GM20000 (cell line): ENCODE data around the gene SCAF1.

ENCODE experiments used
- DNase-seq: peaks from one replicate; pipeline ENCODE4 v3.0.0; 2012; ENCODE audit warnings: low spot score
- CTCF ChIP-seq: IDR thresholded peaks from 2 replicates; pipeline ENCODE4 v1.5.1; 2012; ENCODE audit warnings: mild to moderate bottlenecking, control low read depth; ENCODE audit errors: extremely low read depth, missing control alignments

SCAF1 gene

DNA sequence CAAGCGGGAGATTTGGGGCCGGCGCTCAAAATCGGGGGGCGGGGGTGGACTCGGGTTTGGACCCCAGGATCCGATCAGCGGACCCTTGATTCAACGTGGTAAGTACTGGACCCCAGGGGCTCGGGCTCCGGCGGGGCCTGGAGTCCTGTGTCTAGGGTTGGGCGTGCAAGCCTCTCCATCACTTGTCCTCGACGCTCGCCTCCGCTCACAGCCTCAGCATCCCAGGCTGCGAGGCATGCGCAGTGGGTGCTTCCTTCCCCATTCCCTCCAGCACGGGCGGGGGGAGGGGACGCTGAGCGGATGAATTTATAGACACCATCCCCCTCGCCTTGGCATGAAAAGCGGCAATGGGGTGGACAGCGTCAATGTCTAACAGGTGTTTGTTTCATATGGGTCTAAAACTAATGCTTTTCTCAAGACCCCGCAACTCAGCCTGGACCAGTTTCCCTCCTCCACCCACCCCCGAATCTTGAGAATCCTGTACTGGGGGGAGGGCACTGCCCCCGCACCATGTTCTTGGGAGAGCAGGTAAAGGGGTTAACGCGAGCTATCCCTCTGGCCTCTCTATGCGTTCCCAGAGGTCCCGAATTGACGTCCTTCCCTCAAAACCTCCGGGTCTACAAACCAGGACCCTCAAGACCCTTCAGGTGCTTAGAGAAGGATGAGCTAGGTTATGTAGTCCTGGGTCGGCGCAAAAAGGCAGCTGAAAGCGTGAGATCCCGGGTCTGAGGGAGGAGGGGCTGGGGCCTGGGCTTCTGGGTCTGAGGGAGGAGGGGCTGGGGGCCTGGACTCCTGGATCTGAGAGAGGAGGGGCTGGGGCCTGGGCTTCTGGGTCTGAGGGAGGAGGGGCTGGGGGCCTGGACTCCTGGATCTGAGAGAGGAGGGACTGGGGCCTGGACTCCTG is 49.5 kb downstream of the SCAF1 start:
- no peak for DNase-seq
- TF ChIP-seq CTCF = no peak

DNA sequence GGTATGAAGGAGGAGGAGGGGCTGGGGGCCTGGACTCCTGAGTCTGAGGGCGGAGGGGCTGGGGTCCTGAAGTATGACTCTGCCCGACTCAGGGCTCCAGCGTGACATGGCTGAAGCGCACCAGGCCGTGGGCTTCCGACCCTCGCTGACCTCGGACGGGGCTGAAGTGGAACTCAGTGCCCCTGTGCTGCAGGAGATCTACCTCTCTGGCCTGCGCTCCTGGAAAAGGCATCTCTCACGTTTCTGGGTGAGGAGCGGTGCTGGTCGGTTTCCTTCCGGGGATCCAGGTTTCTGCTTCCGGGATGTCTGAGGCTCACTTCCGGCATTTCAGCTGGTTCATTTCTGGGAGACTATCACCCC is 50.1 kb downstream of the SCAF1 start:
- no peak for DNase-seq
- no peak for TF ChIP-seq CTCF

DNA sequence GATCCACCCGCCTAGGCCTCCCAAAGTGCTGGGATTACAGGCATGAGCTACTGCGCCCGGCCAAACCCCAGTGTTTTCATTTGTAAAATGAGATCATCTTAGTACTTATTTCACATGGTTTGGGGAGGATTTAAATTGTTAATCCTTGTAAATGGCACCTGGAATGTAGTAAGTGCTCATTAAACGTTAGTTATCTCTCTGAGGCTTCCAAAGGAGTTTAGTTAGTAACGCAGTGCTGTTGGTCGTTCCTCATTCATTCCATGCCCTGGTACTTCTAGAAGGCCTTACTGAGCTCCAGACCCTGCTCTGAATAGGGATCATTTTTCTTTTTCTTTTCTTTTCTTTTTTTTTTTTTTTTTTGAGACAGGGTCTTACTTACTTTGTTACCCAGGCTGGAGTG is 54.1 kb downstream of the SCAF1 start:
- DNase-seq = no peak
- no peak for TF ChIP-seq CTCF

DNA sequence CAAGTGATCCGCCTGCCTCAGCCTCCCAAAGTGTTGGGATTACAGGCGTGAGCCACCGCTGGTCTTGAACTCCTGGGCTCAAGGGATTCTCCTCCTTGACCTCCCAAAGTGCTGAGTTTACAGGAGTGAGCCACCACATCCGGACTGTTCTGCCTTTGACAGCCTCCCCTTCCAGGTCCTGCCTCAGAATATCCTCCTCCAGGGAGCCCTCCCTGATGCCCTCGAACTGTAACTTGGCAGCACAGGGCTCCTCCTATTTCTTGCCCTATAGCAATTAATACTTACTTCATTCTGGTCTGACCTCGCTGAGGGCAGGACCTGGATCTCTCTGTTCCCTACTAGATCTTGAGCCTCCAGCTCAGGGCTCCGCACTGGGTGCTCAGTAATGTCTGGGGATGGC is 54.9 kb downstream of the SCAF1 start:
- no peak for TF ChIP-seq CTCF
- DNase-seq = no peak

DNA sequence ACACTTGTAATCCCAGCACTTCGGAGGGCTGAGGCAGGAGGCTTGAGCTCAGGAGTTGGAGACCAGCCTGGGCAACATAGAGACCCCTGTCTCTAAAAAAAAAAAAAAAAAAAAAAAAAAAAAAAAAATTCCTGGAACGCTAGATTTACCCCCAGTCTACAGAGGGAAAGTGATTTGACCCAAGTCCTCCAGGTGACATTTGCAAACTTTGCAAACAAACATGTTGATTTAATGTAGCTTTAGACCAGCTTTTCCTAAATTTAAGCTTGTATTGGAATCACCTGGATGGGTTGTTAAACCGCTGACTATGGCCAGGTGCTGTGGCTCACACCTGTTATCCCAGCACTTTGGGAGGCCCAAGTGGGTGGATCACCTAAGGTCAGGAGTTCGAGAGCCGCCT is 57.4 kb downstream of the SCAF1 start:
- no peak for DNase-seq
- TF ChIP-seq CTCF = no peak

- TF ChIP-seq CTCF = no peak
- DNase-seq = no peak
Observed at GRCh38 chr19:49700563-49700962, 58.6 kb downstream of the SCAF1 start.

DNA sequence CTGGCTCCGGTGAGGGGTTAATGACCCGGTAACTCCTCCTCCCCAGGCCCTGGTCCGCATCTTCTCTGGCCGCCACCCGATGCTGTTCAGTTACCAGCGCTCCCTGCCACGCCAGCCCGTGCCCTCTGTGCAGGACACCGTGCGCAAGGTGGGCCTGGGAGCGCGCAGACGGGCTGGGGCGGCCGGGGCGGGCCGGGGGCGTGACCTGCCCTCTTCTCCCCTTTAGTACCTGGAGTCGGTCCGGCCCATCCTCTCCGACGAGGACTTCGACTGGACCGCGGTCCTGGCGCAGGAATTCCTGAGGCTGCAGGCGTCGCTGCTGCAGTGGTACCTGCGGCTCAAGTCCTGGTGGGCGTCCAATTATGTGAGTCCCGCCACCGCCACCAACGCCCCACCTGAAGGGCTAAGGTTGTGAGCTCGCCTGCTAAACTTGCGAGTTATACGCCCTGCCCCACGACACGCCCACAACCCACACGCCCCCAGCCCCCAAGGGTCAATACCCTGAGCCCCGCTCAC is 59.3 kb downstream of the SCAF1 start:
- no peak for DNase-seq
- TF ChIP-seq CTCF = no peak
